Central memory CD8-positive, alpha-beta T cell (primary cell): ENCODE data around the gene GPAT2.
"Not testable (repeated sequence)": the region's sequence is repeated elsewhere in the genome, so short reads cannot be mapped to it uniquely, and the experiment has no call there.

Source experiments
- ATAC-seq: fragments of 150-1000 bp; cut with Tn5 transposase; replicated peaks from 2 replicates; pipeline ENCODE4 v1.10.0; 2022; ENCODE audit warnings: mild to moderate bottlenecking, moderate FRiP score, moderate number of reproducible peaks; ENCODE audit not compliant: poor library complexity, severe bottlenecking; ENCODE audit errors: extremely low read depth
- DNase-seq, 2 donors: peaks; one replicate each; pipeline ENCODE4 v3.0.0; 2021; ENCODE audit warnings: low spot score in 2 of 2
- H3K27ac Mint-ChIP-seq: one replicate; pipeline ENCODE4 v1.8.0; 2022; ENCODE audit warnings: low read depth, mild to moderate bottlenecking, moderate library complexity, mixed read lengths
- H3K27me3 Mint-ChIP-seq: one replicate; pipeline ENCODE4 v1.8.0; 2022; ENCODE audit warnings: mixed read lengths
- H3K36me3 Mint-ChIP-seq: one replicate; pipeline ENCODE4 v1.8.0; 2022; ENCODE audit warnings: mild to moderate bottlenecking, moderate library complexity, mixed read lengths; ENCODE audit not compliant: insufficient read depth
- H3K4me1 Mint-ChIP-seq: one replicate; pipeline ENCODE4 v1.8.0; 2022; ENCODE audit warnings: mixed read lengths
- H3K4me3 Mint-ChIP-seq: one replicate; pipeline ENCODE4 v1.8.0; 2022; ENCODE audit warnings: mild to moderate bottlenecking, moderate library complexity, mixed read lengths
- H3K9me3 Mint-ChIP-seq: one replicate; pipeline ENCODE4 v1.8.0; 2022; ENCODE audit warnings: mixed read lengths

Gene GPAT2

GRCh38 chr2:96061901-96062300, 27.2 kb upstream of the GPAT2 start:
- H3K27ac Mint-ChIP-seq, H3K4me3 Mint-ChIP-seq, DNase-seq, ATAC-seq, H3K36me3 Mint-ChIP-seq, H3K9me3 Mint-ChIP-seq, H3K4me1 Mint-ChIP-seq, H3K27me3 Mint-ChIP-seq: not testable (repeated sequence)

- not testable (repeated sequence) for H3K27ac Mint-ChIP-seq, DNase-seq, H3K4me1 Mint-ChIP-seq, H3K27me3 Mint-ChIP-seq, H3K4me3 Mint-ChIP-seq, H3K36me3 Mint-ChIP-seq, ATAC-seq, H3K9me3 Mint-ChIP-seq
Measured at GRCh38 chr2:96061197-96061817, 26.6 kb upstream of the GPAT2 start.

DNA sequence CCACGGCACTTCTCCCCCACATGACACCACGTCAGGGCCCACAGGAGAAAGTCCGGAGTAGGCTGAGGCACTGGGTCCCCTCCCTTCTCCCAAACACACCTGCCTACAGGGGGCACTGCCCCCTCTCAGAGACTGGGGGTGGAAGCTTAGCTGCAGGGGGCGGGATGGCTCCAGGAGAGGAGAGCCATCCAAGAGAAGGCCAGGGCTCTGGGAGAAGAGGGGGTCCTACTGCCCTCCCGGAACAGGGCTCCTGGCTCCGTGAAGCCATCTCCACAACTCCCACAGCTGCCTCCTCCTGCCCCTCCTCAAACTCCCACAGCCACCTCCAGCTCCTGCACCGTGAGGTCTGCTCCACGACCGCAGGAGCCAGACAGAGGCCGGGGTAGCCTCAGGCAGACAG, 25.6 kb upstream of the GPAT2 start:
- H3K9me3 Mint-ChIP-seq, H3K27ac Mint-ChIP-seq: not testable (repeated sequence)

GRCh38 chr2:96059443-96059842, 24.7 kb upstream of the GPAT2 start:
- H3K4me3 Mint-ChIP-seq, H3K27ac Mint-ChIP-seq, DNase-seq, H3K4me1 Mint-ChIP-seq, H3K36me3 Mint-ChIP-seq, H3K27me3 Mint-ChIP-seq, H3K9me3 Mint-ChIP-seq, ATAC-seq: not testable (repeated sequence)

More for the DNA sequence above, 25.6 kb upstream of the GPAT2 start:
- H3K27me3 Mint-ChIP-seq, H3K36me3 Mint-ChIP-seq, ATAC-seq, H3K4me1 Mint-ChIP-seq, H3K4me3 Mint-ChIP-seq, DNase-seq: not testable (repeated sequence)

DNA sequence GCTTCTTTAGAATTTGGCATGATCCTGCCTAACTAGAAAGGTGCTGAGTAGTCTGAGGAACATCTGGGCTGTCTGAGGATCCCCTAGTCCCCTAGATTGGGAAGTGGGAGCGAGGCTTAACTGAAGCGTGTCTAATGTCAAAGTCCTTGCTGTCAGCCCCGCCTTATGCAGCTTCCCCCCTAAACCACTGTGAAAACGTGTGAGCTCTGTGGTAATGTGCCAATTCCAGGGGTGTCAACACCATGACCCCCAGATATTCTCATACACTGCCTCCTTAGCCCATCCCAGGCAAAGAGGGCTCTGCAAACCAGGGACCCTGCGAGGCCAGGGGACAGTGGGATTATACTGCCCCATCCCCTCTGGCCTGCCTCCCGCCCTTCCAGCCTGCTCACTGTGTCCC, 21.1 kb upstream of the GPAT2 start:
- H3K4me3 Mint-ChIP-seq, H3K27ac Mint-ChIP-seq, H3K9me3 Mint-ChIP-seq, H3K4me1 Mint-ChIP-seq, DNase-seq, H3K27me3 Mint-ChIP-seq, H3K36me3 Mint-ChIP-seq: not testable (repeated sequence)
- ATAC-seq: peak; percentile 49

- H3K27ac Mint-ChIP-seq, ATAC-seq, H3K4me3 Mint-ChIP-seq, H3K36me3 Mint-ChIP-seq, H3K4me1 Mint-ChIP-seq, H3K9me3 Mint-ChIP-seq, DNase-seq, H3K27me3 Mint-ChIP-seq: not testable (repeated sequence)
Measured at GRCh38 chr2:96054537-96054936, 19.8 kb upstream of the GPAT2 start.

DNA sequence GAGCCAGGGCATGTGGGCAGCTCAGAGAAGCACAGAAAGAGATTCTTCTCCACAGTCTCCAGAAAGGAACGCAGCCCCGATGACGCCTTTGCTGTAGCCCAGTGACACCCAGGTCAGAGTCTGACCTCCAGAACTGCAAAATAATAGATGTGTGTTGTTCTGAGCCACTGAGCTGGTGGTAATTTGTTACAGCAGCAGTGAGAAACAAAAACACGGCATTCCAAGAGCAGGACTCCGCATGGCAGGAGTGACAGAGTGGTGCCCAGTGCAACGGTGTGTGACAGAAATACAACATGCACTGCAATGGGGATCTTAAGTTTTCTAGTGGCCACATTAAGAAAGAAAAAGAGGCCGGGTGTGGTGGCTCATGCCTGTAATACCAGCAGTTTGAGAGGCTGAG, 18.7 kb upstream of the GPAT2 start:
- H3K27ac Mint-ChIP-seq, DNase-seq, ATAC-seq, H3K9me3 Mint-ChIP-seq, H3K36me3 Mint-ChIP-seq, H3K27me3 Mint-ChIP-seq, H3K4me1 Mint-ChIP-seq, H3K4me3 Mint-ChIP-seq: not testable (repeated sequence)

DNA sequence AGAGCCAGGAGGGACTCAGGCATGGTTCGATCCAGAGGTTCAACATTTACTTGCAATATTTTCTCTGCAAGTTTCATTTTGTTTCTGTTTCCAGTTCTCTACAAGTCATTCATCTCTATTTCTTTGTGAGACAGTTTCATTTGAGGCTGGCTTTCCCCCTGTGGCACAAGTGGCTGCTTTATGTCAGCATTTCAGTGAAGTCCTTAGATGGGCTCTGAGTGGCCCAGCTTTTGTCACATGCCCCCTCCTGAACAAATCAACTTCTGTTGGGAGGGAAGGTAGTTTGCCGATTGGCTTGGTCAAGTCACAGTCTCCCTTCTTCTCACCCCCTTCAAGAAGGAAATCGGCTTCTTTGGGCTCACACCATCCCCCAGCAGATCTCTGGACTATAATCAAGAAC, 17.9 kb upstream of the GPAT2 start:
- H3K27me3 Mint-ChIP-seq, H3K4me3 Mint-ChIP-seq, H3K27ac Mint-ChIP-seq, H3K9me3 Mint-ChIP-seq, DNase-seq, ATAC-seq, H3K4me1 Mint-ChIP-seq, H3K36me3 Mint-ChIP-seq: not testable (repeated sequence)

GRCh38 chr2:96049917-96050262, 15.2 kb upstream of the GPAT2 start:
- ATAC-seq: not testable (repeated sequence)

GRCh38 chr2:96049049-96049916, 14.6 kb upstream of the GPAT2 start:
- not testable (repeated sequence) for H3K27me3 Mint-ChIP-seq, H3K4me3 Mint-ChIP-seq, H3K4me1 Mint-ChIP-seq, ATAC-seq, DNase-seq, H3K27ac Mint-ChIP-seq, H3K9me3 Mint-ChIP-seq, H3K36me3 Mint-ChIP-seq

More at GRCh38 chr2:96049917-96050262, 15.2 kb upstream of the GPAT2 start:
- not testable (repeated sequence) for H3K27ac Mint-ChIP-seq, DNase-seq, H3K36me3 Mint-ChIP-seq, H3K9me3 Mint-ChIP-seq, H3K4me1 Mint-ChIP-seq, H3K27me3 Mint-ChIP-seq, H3K4me3 Mint-ChIP-seq

DNA sequence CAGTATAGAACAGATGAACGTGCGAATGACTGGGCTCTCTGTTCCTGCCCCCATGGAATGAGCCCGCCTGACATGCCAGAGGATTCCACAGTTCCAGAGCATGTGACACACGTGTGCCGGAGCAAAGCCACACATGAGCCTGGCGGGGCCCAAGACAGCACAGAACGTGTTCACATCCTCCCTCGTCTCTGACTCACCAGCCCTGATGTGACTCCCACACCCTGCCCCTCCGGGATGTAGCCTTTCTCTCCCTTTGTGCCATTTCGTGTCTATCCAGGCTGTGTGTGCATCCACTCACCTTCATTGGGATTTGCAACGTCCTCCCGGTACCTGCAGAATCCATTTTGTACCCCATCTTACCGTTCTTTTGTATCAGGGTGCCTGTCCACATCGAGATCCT, 838 bp upstream of the GPAT2 start:
- H3K36me3 Mint-ChIP-seq, H3K27ac Mint-ChIP-seq, H3K4me1 Mint-ChIP-seq, DNase-seq, H3K9me3 Mint-ChIP-seq, H3K27me3 Mint-ChIP-seq, H3K4me3 Mint-ChIP-seq, ATAC-seq: not testable (repeated sequence)

DNA sequence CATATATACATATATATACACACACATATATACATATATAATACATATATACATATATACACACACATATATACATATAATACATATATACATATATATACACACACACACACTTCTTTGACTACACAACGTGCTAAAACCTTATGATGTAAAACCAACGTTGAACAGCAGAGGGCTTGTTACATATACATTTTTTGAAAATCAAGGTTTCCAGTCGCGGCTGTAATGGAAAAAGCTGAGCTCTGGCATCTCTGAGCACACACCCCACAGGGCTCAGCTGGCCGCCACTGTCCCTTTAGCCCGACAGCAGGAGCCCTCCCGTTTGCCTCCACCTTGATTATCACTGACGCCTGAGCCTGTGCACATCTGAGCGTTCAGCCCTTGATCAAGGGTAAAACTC, 719 bp downstream of the GPAT2 start:
- not testable (repeated sequence) for H3K9me3 Mint-ChIP-seq, H3K4me3 Mint-ChIP-seq, H3K27me3 Mint-ChIP-seq, DNase-seq, H3K36me3 Mint-ChIP-seq, H3K27ac Mint-ChIP-seq, H3K4me1 Mint-ChIP-seq
- peak; percentile 22 for ATAC-seq

GRCh38 chr2:96027725-96028325, 6.9 kb downstream of the GPAT2 start:
- not testable (repeated sequence) for H3K9me3 Mint-ChIP-seq, DNase-seq, H3K4me1 Mint-ChIP-seq, ATAC-seq, H3K36me3 Mint-ChIP-seq, H3K27ac Mint-ChIP-seq, H3K4me3 Mint-ChIP-seq, H3K27me3 Mint-ChIP-seq
